Right lobe of liver (tissue), 4 donors: Measurements from ENCODE around the gene PPP1R3D.

Experiments
- POLR2A ChIP-seq: fragments of 450-650 bp; IDR thresholded peaks from one replicate; pipeline ENCODE4 v1.6.1; 2017; ENCODE audit warnings: antibody characterized with exemption, mild to moderate bottlenecking
- TF ChIP-seq, protein P1 (sequence below), 4 donors: fragments of 200-600 bp in 3 of 4; fragments of 450-650 bp in 1 of 4; IDR thresholded peaks; one replicate each; pipeline versions ENCODE4 v1.5.1 to v1.8.0; 2016 to 2022; ENCODE audit warnings: antibody characterized with exemption in 4 of 4, mild to moderate bottlenecking in 2 of 4
- donor health status: DM: no; HTN: no; CAD: no.
- donor health status: DM: no; HTN: no; CAD: no.
- donor health status: DM: no; HTN: yes; CAD: no.

DNA sequence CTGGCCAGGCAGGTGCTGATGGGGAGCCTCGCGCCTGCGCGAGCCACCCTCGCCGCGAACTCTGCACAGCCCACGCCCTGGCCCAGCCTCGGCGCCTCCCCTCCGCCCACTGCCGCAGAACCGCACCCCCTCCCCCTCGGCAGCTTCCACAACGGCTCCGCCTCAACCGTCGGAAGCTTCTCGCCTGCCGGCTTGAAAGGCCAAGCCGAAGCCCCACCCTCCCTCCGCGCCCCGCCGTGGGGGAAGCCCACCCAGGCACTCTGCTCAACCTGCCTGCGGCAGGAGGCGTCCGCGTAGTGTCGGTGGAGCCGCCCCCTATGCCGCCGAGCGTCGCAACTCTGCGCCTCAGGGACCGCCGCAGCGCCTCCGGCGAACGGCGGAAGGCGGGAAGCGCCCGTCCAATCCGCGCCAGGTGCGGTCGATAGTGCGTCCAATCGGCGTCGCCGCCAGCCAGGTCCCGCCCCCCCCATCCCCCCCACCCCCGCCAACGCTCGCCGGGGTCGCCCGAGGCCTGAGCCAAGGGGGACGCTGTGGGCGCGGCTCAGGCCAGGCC lies 6.7 kb downstream of the PPP1R3D start, which contains the start of gene SYCP2:
- TF ChIP-seq, protein P1, sequence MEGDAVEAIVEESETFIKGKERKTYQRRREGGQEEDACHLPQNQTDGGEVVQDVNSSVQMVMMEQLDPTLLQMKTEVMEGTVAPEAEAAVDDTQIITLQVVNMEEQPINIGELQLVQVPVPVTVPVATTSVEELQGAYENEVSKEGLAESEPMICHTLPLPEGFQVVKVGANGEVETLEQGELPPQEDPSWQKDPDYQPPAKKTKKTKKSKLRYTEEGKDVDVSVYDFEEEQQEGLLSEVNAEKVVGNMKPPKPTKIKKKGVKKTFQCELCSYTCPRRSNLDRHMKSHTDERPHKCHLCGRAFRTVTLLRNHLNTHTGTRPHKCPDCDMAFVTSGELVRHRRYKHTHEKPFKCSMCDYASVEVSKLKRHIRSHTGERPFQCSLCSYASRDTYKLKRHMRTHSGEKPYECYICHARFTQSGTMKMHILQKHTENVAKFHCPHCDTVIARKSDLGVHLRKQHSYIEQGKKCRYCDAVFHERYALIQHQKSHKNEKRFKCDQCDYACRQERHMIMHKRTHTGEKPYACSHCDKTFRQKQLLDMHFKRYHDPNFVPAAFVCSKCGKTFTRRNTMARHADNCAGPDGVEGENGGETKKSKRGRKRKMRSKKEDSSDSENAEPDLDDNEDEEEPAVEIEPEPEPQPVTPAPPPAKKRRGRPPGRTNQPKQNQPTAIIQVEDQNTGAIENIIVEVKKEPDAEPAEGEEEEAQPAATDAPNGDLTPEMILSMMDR (IDR thresholded peaks at IDR 0.05) = no peak
- TF ChIP-seq POLR2A = no peak
